Astrocyte of the cerebellum (primary cell): ENCODE data around the gene PTPN21.
A peak's percentile ranks its signal among the peaks of the same experiment; 100 is the strongest.

Source experiments
- DNase-seq: peaks from one replicate; pipeline ENCODE4 v3.0.0-alpha.2; 2011; ENCODE audit warnings: low read depth
- H3K4me3 ChIP-seq: 2 replicates; pipeline ENCODE4 v1.5.1; 2011; ENCODE audit warnings: mild to moderate bottlenecking, low read depth, low read length, moderate library complexity
- in situ Hi-C: cut with HindIII; loops from 2 replicates; pipeline ENCODE4 v1.10.0; 2017; ENCODE audit warnings: low sequenced_read_pairs
- TF ChIP-seq, protein P1 (sequence below): IDR thresholded peaks from 2 replicates; pipeline ENCODE4 v1.5.1; 2012; ENCODE audit warnings: low read length, low read depth, moderate library complexity, mild to moderate bottlenecking; ENCODE audit errors: missing control alignments

The PTPN21 gene

GRCh38 chr14:88473791-88474190 lies 81.0 kb downstream of the PTPN21 start:
- no peak overlapping the region for H3K4me3 ChIP-seq
- no peak for DNase-seq
- in situ Hi-C loops: no loop called here
- TF ChIP-seq, protein P1, sequence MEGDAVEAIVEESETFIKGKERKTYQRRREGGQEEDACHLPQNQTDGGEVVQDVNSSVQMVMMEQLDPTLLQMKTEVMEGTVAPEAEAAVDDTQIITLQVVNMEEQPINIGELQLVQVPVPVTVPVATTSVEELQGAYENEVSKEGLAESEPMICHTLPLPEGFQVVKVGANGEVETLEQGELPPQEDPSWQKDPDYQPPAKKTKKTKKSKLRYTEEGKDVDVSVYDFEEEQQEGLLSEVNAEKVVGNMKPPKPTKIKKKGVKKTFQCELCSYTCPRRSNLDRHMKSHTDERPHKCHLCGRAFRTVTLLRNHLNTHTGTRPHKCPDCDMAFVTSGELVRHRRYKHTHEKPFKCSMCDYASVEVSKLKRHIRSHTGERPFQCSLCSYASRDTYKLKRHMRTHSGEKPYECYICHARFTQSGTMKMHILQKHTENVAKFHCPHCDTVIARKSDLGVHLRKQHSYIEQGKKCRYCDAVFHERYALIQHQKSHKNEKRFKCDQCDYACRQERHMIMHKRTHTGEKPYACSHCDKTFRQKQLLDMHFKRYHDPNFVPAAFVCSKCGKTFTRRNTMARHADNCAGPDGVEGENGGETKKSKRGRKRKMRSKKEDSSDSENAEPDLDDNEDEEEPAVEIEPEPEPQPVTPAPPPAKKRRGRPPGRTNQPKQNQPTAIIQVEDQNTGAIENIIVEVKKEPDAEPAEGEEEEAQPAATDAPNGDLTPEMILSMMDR: no peak

GRCh38 chr14:88470542-88471440 lies 84.0 kb downstream of the PTPN21 start:
- in situ Hi-C loops: no loop called here
- peak; percentile 62 for DNase-seq
- H3K4me3 ChIP-seq: no peak overlapping the region
- TF ChIP-seq, protein P1: no peak

- DNase-seq: peak; percentile 76
- H3K4me3 ChIP-seq: no peak overlapping the region
- in situ Hi-C loops: no loop called here
- TF ChIP-seq, protein P1: no peak
These were observed 86.4 kb downstream of the PTPN21 start for GRCh38 chr14:88468406-88468805.

GRCh38 chr14:88463318-88463717 lies 91.5 kb downstream of the PTPN21 start:
- DNase-seq: no peak
- no peak overlapping the region for H3K4me3 ChIP-seq
- TF ChIP-seq, protein P1: peak; percentile 33
- in situ Hi-C loops: no loop called here

- in situ Hi-C loops: no loop called here
- DNase-seq: peak; percentile 53
- TF ChIP-seq, protein P1: no peak
- no peak overlapping the region for H3K4me3 ChIP-seq
These were observed 99.9 kb downstream of the PTPN21 start for GRCh38 chr14:88454886-88455285.

- in situ Hi-C loops: no loop called here
- TF ChIP-seq, protein P1: no peak
- H3K4me3 ChIP-seq: no peak overlapping the region
- DNase-seq: no peak
These were observed 102.6 kb downstream of the PTPN21 start for GRCh38 chr14:88452231-88452630.
